Lower leg skin (tissue), 4 donors: Measurements from ENCODE around the gene AUTS2. TPM values are rescaled to one million over a fixed set of nuclear protein-coding genes. Genes with fewer than 3 reads are reported as not detected.

Experiments
- DNase-seq, 2 donors: peaks; one replicate each; pipeline ENCODE4 v3.0.0-alpha.2; 2019; ENCODE audit warnings: low spot score in 2 of 2
- H3K4me3 ChIP-seq: fragments of 200-600 bp; sonication (generic); 2 replicates; pipeline ENCODE4 v1.5.1; 2017; ENCODE audit warnings: mild to moderate bottlenecking, low read depth; ENCODE audit not compliant: poor library complexity, severe bottlenecking
- POLR2A ChIP-seq, 2 donors: fragments of 450-650 bp; IDR thresholded peaks; one replicate each; pipeline ENCODE4 v1.6.1; 2016 to 2017; ENCODE audit warnings: antibody characterized with exemption in 2 of 2, mild to moderate bottlenecking in 1 of 2, moderate library complexity in 1 of 2
- WGBS, 2 donors: methylation state at CpG; one replicate each; pipeline ENCODE4 v1.1.5; 2018; 5-methylcytosine and 5-hydroxymethylcytosine counted together
- intact Hi-C: fragments of 100-400 bp; cut with DNase I; formaldehyde crosslinking; loops from one replicate; pipeline ENCODE4 v1.15.0; 2023; ENCODE audit warnings: low total_unique reads
- total RNA-seq, 4 donors: library from RNA; depleted of rRNA; stranded (reverse); fragments of >200 nt; gene quantifications; one replicate each; pipeline ENCODE4 v1.1.0, GENCODE V29; 2016
- TF ChIP-seq, protein P1 (sequence below), 3 donors: fragments of 450-650 bp; IDR thresholded peaks; one replicate each; pipeline ENCODE4 v1.5.1; 2016; ENCODE audit warnings: antibody characterized with exemption in 3 of 3, mild to moderate bottlenecking in 3 of 3, moderate library complexity in 2 of 3

The AUTS2 gene
- total RNA-seq, 4 donors from 2014 or later: 30.8 to 41.9 (median 40.5) TPM

DNA sequence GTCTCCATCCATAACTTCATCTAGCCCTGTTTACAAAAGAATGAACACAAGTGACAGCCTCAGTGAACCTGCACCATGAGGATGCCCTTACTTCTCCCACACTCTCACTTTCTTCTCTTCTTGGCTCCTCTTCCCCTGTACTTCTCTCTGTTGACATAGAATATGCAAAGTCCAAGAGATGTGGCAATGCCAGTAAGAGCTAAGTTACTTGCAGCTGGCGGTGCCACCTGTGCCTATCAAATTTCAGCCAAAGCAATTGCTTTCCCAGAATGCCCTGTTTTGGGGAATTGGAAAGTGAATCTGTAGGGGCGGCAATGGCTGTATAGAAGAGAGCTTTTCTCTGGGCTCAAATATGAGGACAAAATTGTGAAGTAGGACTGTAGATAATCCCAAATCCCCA is 557.8 kb downstream of the AUTS2 start:
- intact Hi-C loops: no loop called here
- TF ChIP-seq POLR2A (IDR thresholded peaks at IDR 0.05): no peak
- TF ChIP-seq, protein P1, sequence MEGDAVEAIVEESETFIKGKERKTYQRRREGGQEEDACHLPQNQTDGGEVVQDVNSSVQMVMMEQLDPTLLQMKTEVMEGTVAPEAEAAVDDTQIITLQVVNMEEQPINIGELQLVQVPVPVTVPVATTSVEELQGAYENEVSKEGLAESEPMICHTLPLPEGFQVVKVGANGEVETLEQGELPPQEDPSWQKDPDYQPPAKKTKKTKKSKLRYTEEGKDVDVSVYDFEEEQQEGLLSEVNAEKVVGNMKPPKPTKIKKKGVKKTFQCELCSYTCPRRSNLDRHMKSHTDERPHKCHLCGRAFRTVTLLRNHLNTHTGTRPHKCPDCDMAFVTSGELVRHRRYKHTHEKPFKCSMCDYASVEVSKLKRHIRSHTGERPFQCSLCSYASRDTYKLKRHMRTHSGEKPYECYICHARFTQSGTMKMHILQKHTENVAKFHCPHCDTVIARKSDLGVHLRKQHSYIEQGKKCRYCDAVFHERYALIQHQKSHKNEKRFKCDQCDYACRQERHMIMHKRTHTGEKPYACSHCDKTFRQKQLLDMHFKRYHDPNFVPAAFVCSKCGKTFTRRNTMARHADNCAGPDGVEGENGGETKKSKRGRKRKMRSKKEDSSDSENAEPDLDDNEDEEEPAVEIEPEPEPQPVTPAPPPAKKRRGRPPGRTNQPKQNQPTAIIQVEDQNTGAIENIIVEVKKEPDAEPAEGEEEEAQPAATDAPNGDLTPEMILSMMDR (IDR thresholded peaks at IDR 0.05): no peak
- H3K4me3 ChIP-seq: no peak overlapping the region
- no peak for DNase-seq
- WGBS, 2 donors: 91 to 98% methylated on average over 2 of the region's 2 CpGs

- 72% methylated on average over 3 of the region's 3 CpGs for WGBS, 2 donors
- TF ChIP-seq POLR2A (IDR thresholded peaks at IDR 0.05): no peak
- TF ChIP-seq, protein P1 (IDR thresholded peaks at IDR 0.05): no peak
- intact Hi-C loops: no loop called here
- no peak overlapping the region for H3K4me3 ChIP-seq
- no peak for DNase-seq
Observed at GRCh38 chr7:70159121-70159520, 560.8 kb downstream of the AUTS2 start.

DNA sequence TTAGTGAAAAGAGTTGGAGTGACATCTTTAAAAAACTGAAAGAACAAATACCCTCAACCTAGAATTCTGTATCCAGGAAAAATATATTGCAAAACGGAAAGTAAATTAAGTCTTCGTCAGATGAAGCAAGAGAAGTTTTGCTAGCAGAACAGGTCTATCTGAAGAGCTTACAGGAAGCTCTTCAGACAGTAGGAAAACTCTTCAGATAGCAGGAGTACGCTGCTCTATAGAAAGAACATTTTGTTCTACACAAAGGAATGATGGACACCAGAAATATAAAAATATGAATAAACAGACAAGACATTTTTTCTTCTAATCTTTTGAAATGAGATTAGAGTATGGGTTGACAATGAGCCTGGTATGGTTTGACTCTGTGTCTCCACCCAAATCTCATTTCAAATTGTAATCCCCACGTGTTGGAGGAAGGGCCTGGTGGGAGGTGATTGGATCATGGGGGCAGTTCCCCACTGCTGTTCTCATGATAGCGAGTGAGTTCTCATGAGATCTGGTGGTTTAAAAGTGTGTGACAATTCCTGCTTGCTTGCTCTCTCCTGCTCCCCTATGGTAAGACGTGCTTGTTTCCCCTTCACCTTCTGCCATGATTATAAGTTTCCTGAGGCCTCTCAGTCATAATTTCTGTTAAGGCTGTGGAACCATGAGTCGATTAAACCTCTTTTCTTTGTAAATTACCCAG is 567.3 kb downstream of the AUTS2 start:
- 85 to 91% methylated on average over 7 of the region's 7 CpGs for WGBS, 2 donors
- no peak for DNase-seq
- TF ChIP-seq POLR2A (IDR thresholded peaks at IDR 0.05): no peak
- TF ChIP-seq, protein P1 (IDR thresholded peaks at IDR 0.05): no peak
- intact Hi-C loops: no loop called here
- H3K4me3 ChIP-seq: no peak overlapping the region

GRCh38 chr7:70171369-70171920 is 573.2 kb downstream of the AUTS2 start:
- intact Hi-C loops: no loop called here
- no peak overlapping the region for H3K4me3 ChIP-seq
- DNase-seq: no peak
- no peak for TF ChIP-seq POLR2A (IDR thresholded peaks at IDR 0.05)
- TF ChIP-seq, protein P1 (IDR thresholded peaks at IDR 0.05): no peak
- 92 to 95% methylated on average over 4 of the region's 4 CpGs for WGBS, 2 donors

DNA sequence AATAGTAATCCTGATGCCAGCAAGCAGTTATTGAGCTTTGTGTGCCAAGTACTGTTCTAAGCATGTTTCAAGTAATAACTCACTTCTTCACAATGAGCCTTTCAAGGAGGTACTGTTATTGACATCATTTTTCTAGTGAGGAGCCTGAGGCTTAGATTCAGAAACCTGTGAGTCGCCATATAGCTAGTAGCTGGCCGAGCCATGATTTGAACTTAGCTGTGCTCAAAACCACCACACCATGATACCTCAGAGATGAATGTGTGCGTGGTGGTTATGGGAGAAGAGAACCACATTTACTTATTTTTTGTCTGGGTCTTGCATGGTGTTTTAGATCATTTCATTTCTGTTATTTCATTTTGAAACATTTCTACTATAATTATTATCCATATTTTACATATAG is 578.9 kb downstream of the AUTS2 start:
- H3K4me3 ChIP-seq: no peak overlapping the region
- TF ChIP-seq, protein P1 (IDR thresholded peaks at IDR 0.05): no peak
- no peak for TF ChIP-seq POLR2A (IDR thresholded peaks at IDR 0.05)
- DNase-seq: no peak
- intact Hi-C loops: loop anchor here (2.0 kb wide), 1 partner anchor 36 kb away; no protein-coding TSS in a partner anchor
- WGBS, 2 donors: 75 to 79% methylated on average over 3 of the region's 3 CpGs
